Measurements from ENCODE around the gene GCAT. TPM values are rescaled to one million over a fixed set of nuclear protein-coding genes. Genes with fewer than 3 reads are reported as not detected.

GCAT gene
- total RNA-seq, 1 donor from 2014 or later, result 7.6 TPM

- no peaks in the 10 kb centered on the region for H3K36me3 ChIP-seq
- TF ChIP-seq CTCF (IDR thresholded peaks at IDR 0.05) (no peak), POLR2A (IDR thresholded peaks at IDR 0.05) (no peak), POLR2AphosphoS5 (IDR thresholded peaks at IDR 0.05; ENCODE audit: insufficient read depth in 1 of 2, low read depth in 1 of 2) (no peak)
- peak in 1 of 2 donors; percentile 85 for DNase-seq (ENCODE audit: extremely low spot score in 2 of 2)
- H3K9me3 ChIP-seq, result no peaks in the 10 kb centered on the region
- peak overlapping the region; percentile 92 for H3K27ac ChIP-seq
- H3K27me3 ChIP-seq, result no peaks in the 10 kb centered on the region
- intact Hi-C loops (cut with DNase I), result no loop called here
- H3K4me3 ChIP-seq, result peak overlapping the region; percentile 54 to 61
- H3K4me1 ChIP-seq, result peaks cover 52% of the 10 kb centered on the region
These were observed 542 bp downstream of the GCAT start for GRCh38 chr22:37808294-37808657.

- H3K9me3 ChIP-seq, result no peaks in the 10 kb centered on the region
- H3K36me3 ChIP-seq, result peaks cover 0 to 4% of the 10 kb centered on the region in 2 donors
- H3K4me1 ChIP-seq, result peaks cover 39% of the 10 kb centered on the region
- TF ChIP-seq POLR2AphosphoS5 (IDR thresholded peaks at IDR 0.05; ENCODE audit: insufficient read depth in 1 of 2, low read depth in 1 of 2), result no peak
- TF ChIP-seq POLR2A (IDR thresholded peaks at IDR 0.05), result no peak
- no peak for TF ChIP-seq CTCF (IDR thresholded peaks at IDR 0.05)
- intact Hi-C loops (cut with DNase I), result no loop called here
- no peak overlapping the region for H3K27ac ChIP-seq
- H3K27me3 ChIP-seq, result no peaks in the 10 kb centered on the region
- DNase-seq (ENCODE audit: extremely low spot score in 2 of 2), result no peak
- H3K4me3 ChIP-seq, result no peak overlapping the region
These were observed 2.1 kb downstream of the GCAT start for GRCh38 chr22:37809672-37810333.

- Histone ChIP-seq H3K27ac (no peak overlapping the region), H3K4me1 (peaks cover 23% of the 10 kb centered on the region), H3K4me3 (no peak overlapping the region), H3K36me3 (peaks cover 0 to 4% of the 10 kb centered on the region in 2 donors), H3K27me3 (no peaks in the 10 kb centered on the region), H3K9me3 (no peaks in the 10 kb centered on the region)
- TF ChIP-seq POLR2AphosphoS5 (IDR thresholded peaks at IDR 0.05; ENCODE audit: insufficient read depth in 1 of 2, low read depth in 1 of 2) (no peak), POLR2A (IDR thresholded peaks at IDR 0.05) (no peak), CTCF (IDR thresholded peaks at IDR 0.05) (no peak)
- DNase-seq (ENCODE audit: extremely low spot score in 2 of 2), result no peak
- intact Hi-C loops (cut with DNase I), result no loop called here
These were observed 4.1 kb downstream of the GCAT start for GRCh38 chr22:37811867-37812266.

- Histone ChIP-seq H3K4me1 (peaks cover 22% of the 10 kb centered on the region), H3K36me3 (peaks cover 0 to 4% of the 10 kb centered on the region in 2 donors), H3K9me3 (no peaks in the 10 kb centered on the region), H3K27ac (no peak overlapping the region), H3K4me3 (no peak overlapping the region), H3K27me3 (no peaks in the 10 kb centered on the region)
- no peak for DNase-seq (ENCODE audit: extremely low spot score in 2 of 2)
- intact Hi-C loops (cut with DNase I), result no loop called here
- no peak for TF ChIP-seq POLR2AphosphoS5 (IDR thresholded peaks at IDR 0.05; ENCODE audit: insufficient read depth in 1 of 2, low read depth in 1 of 2)
- no peak for TF ChIP-seq CTCF (IDR thresholded peaks at IDR 0.05)
- no peak for TF ChIP-seq POLR2A (IDR thresholded peaks at IDR 0.05)
These were observed 5.3 kb downstream of the GCAT start for GRCh38 chr22:37812869-37813678.

GRCh38 chr22:37815593-37815992 lies 7.9 kb downstream of the GCAT start:
- Histone ChIP-seq H3K4me3 (no peak overlapping the region), H3K27ac (no peak overlapping the region), H3K36me3 (peaks cover 0 to 4% of the 10 kb centered on the region in 2 donors), H3K4me1 (peaks cover 20% of the 10 kb centered on the region), H3K9me3 (no peaks in the 10 kb centered on the region), H3K27me3 (no peaks in the 10 kb centered on the region)
- TF ChIP-seq POLR2AphosphoS5 (IDR thresholded peaks at IDR 0.05; ENCODE audit: insufficient read depth in 1 of 2, low read depth in 1 of 2), result no peak
- TF ChIP-seq CTCF (IDR thresholded peaks at IDR 0.05), result no peak
- intact Hi-C loops (cut with DNase I), result loop anchor here (5.0 kb wide), 1 partner anchor 47 kb away; no protein-coding TSS in a partner anchor
- no peak for DNase-seq (ENCODE audit: extremely low spot score in 2 of 2)

Data from vagina (tissue), 2 donors.